Choroid plexus epithelial cell (primary cell): ENCODE results near the gene CCBE1.

Source experiments
- DNase-seq: peaks from one replicate; pipeline ENCODE4 v3.0.0-alpha.2; 2010; ENCODE audit warnings: low read depth
- H3K4me3 ChIP-seq: 2 replicates; pipeline ENCODE4 v1.5.1; 2011; ENCODE audit warnings: low read depth, mild to moderate bottlenecking, control low read depth, low read length, moderate library complexity
- CTCF ChIP-seq: conservative IDR thresholded peaks from 2 replicates; pipeline ENCODE4 v1.5.1; 2011; ENCODE audit warnings: low read depth, mild to moderate bottlenecking, control low read depth, inconsistent platforms, low read length, moderate library complexity

Gene CCBE1

GRCh38 chr18:59724103-59724502, 26.9 kb upstream of the CCBE1 start:
- DNase-seq, result no peak
- no peak overlapping the region for H3K4me3 ChIP-seq
- no peak for TF ChIP-seq CTCF

- DNase-seq, result no peak
- H3K4me3 ChIP-seq, result no peak overlapping the region
- TF ChIP-seq CTCF, result no peak
Observed at GRCh38 chr18:59721931-59722330, 24.7 kb upstream of the CCBE1 start.

- no peak overlapping the region for H3K4me3 ChIP-seq
- no peak for TF ChIP-seq CTCF
- DNase-seq, result no peak
Observed at GRCh38 chr18:59721211-59721610, 24.0 kb upstream of the CCBE1 start.

GRCh38 chr18:59719544-59720181, 22.4 kb upstream of the CCBE1 start:
- DNase-seq, result peak; percentile 62
- TF ChIP-seq CTCF, result no peak
- no peak overlapping the region for H3K4me3 ChIP-seq

- DNase-seq, result no peak
- no peak overlapping the region for H3K4me3 ChIP-seq
- TF ChIP-seq CTCF, result no peak
Observed at GRCh38 chr18:59718464-59719157, 21.4 kb upstream of the CCBE1 start.

- peak; percentile 83 for DNase-seq
- no peak for TF ChIP-seq CTCF
- no peak overlapping the region for H3K4me3 ChIP-seq
Observed at GRCh38 chr18:59718108-59718463, 20.9 kb upstream of the CCBE1 start.

GRCh38 chr18:59717291-59717690, 20.1 kb upstream of the CCBE1 start:
- TF ChIP-seq CTCF, result no peak
- DNase-seq, result no peak
- no peak overlapping the region for H3K4me3 ChIP-seq
